ENCODE results near the gene S100A5. TPM values are rescaled to one million over a fixed set of nuclear protein-coding genes. Genes with fewer than 3 reads are reported as not detected.

S100A5 gene
- total RNA-seq, 2 experiments from 2014 or later: not detected

- Histone ChIP-seq H3K4me1 (ENCODE audit: insufficient read depth, low read length, poor library complexity, severe bottlenecking) (no peaks in the 10 kb centered on the region), H3K4me3 (ENCODE audit: low read depth, low read length, poor library complexity, severe bottlenecking) (no peak overlapping the region), H3K36me3 (ENCODE audit: insufficient read depth, low read length) (no peaks in the 10 kb centered on the region), H4K20me1 (ENCODE audit: insufficient read depth, low read length) (no peaks in the 10 kb centered on the region), H3K27ac (ENCODE audit: low read depth, low read length, poor library complexity, severe bottlenecking) (no peak overlapping the region), H3K4me2 (ENCODE audit: low read length) (no peak overlapping the region), H2AFZ (ENCODE audit: low read length) (no peak overlapping the region), H3K79me2 (ENCODE audit: insufficient read depth, low read depth, low read length) (no peaks in the 10 kb centered on the region), H3K9me3 (ENCODE audit: low read length) (no peaks in the 10 kb centered on the region), H3K9me2 (ENCODE audit: insufficient read depth, low read length) (no peaks in the 10 kb centered on the region)
- intact Hi-C loops (cut with micrococcal nuclease; ENCODE audit: unreplicated experiment): no loop called here
- CTCF ChIA-PET (ENCODE audit: unreplicated experiment): no interaction called here
- no peak for DNase-seq (ENCODE audit: low spot score)
- no TSS peak for BruUV-seq (replicated peaks)
- POLR2A ChIA-PET: no interaction called here
- TF ChIP-seq EZH2phosphoT487 (IDR thresholded peaks at IDR 0.05; ENCODE audit: borderline replicate concordance, low read depth, low read length): no peak
- TF ChIP-seq CTCF (conservative IDR thresholded peaks at IDR 0.05; ENCODE audit: low read length): no peak
Measured at GRCh38 chr1:153561466-153561985, 20.8 kb upstream of the S100A5 start.

GRCh38 chr1:153560771-153561465 lies 20.2 kb upstream of the S100A5 start:
- no peak overlapping the region for H3K4me3 ChIP-seq (ENCODE audit: low read depth, low read length, poor library complexity, severe bottlenecking)
- no peaks in the 10 kb centered on the region for H3K36me3 ChIP-seq (ENCODE audit: insufficient read depth, low read length)
- ChIA-PET POLR2A (interaction anchor here (0.7 kb wide), 1 partner anchor 50 kb away, joined by 5 read pairs; no protein-coding TSS in a partner anchor), CTCF (ENCODE audit: unreplicated experiment) (interaction anchor here (0.5 kb wide), 1 partner anchor 1403 kb away, joined by 5 read pairs; no protein-coding TSS in a partner anchor)
- no peaks in the 10 kb centered on the region for H3K4me1 ChIP-seq (ENCODE audit: insufficient read depth, low read length, poor library complexity, severe bottlenecking)
- TF ChIP-seq CTCF (conservative IDR thresholded peaks at IDR 0.05; ENCODE audit: low read length): no peak
- no peak for TF ChIP-seq EZH2phosphoT487 (IDR thresholded peaks at IDR 0.05; ENCODE audit: borderline replicate concordance, low read depth, low read length)
- no peaks in the 10 kb centered on the region for H3K9me3 ChIP-seq (ENCODE audit: low read length)
- no peak overlapping the region for H3K27ac ChIP-seq (ENCODE audit: low read depth, low read length, poor library complexity, severe bottlenecking)
- no peak for DNase-seq (ENCODE audit: low spot score)
- H3K4me2 ChIP-seq (ENCODE audit: low read length): no peak overlapping the region
- H3K9me2 ChIP-seq (ENCODE audit: insufficient read depth, low read length): no peaks in the 10 kb centered on the region
- no peaks in the 10 kb centered on the region for H4K20me1 ChIP-seq (ENCODE audit: insufficient read depth, low read length)
- no TSS peak for BruUV-seq (replicated peaks)
- intact Hi-C loops (cut with micrococcal nuclease; ENCODE audit: unreplicated experiment): no loop called here
- H2AFZ ChIP-seq (ENCODE audit: low read length): no peak overlapping the region
- no peaks in the 10 kb centered on the region for H3K79me2 ChIP-seq (ENCODE audit: insufficient read depth, low read depth, low read length)

GRCh38 chr1:153560241-153560640 lies 19.5 kb upstream of the S100A5 start:
- Histone ChIP-seq H3K9me2 (ENCODE audit: insufficient read depth, low read length) (no peaks in the 10 kb centered on the region), H4K20me1 (ENCODE audit: insufficient read depth, low read length) (no peaks in the 10 kb centered on the region), H3K4me1 (ENCODE audit: insufficient read depth, low read length, poor library complexity, severe bottlenecking) (no peaks in the 10 kb centered on the region), H3K36me3 (ENCODE audit: insufficient read depth, low read length) (no peaks in the 10 kb centered on the region), H3K79me2 (ENCODE audit: insufficient read depth, low read depth, low read length) (no peaks in the 10 kb centered on the region), H3K9me3 (ENCODE audit: low read length) (no peaks in the 10 kb centered on the region), H3K4me3 (ENCODE audit: low read depth, low read length, poor library complexity, severe bottlenecking) (no peak overlapping the region), H3K4me2 (ENCODE audit: low read length) (no peak overlapping the region), H3K27ac (ENCODE audit: low read depth, low read length, poor library complexity, severe bottlenecking) (no peak overlapping the region), H2AFZ (ENCODE audit: low read length) (no peak overlapping the region)
- ChIA-PET POLR2A (interaction anchor here (0.7 kb wide), 1 partner anchor 50 kb away, joined by 5 read pairs; no protein-coding TSS in a partner anchor), CTCF (ENCODE audit: unreplicated experiment) (interaction anchor here (0.5 kb wide), 1 partner anchor 1403 kb away, joined by 5 read pairs; no protein-coding TSS in a partner anchor)
- TF ChIP-seq EZH2phosphoT487 (IDR thresholded peaks at IDR 0.05; ENCODE audit: borderline replicate concordance, low read depth, low read length) (no peak), CTCF (conservative IDR thresholded peaks at IDR 0.05; ENCODE audit: low read length) (no peak)
- no TSS peak for BruUV-seq (replicated peaks)
- intact Hi-C loops (cut with micrococcal nuclease; ENCODE audit: unreplicated experiment): no loop called here
- no peak for DNase-seq (ENCODE audit: low spot score)
